Skeletal muscle cell (primary cell): ENCODE measurements around the gene ZNF385B.
"Not testable (repeated sequence)": the region's sequence is repeated elsewhere in the genome, so short reads cannot be mapped to it uniquely, and the experiment has no call there.

ENCODE experiments used
- DNase-seq: peaks from one replicate; pipeline ENCODE4 v3.0.0-alpha.2; 2010; ENCODE audit warnings: low read depth
- H3K4me3 ChIP-seq: 2 replicates; pipeline ENCODE4 v1.5.1; 2011; ENCODE audit warnings: low read depth, mild to moderate bottlenecking, control low read depth, low read length, moderate library complexity

The ZNF385B gene

DNA sequence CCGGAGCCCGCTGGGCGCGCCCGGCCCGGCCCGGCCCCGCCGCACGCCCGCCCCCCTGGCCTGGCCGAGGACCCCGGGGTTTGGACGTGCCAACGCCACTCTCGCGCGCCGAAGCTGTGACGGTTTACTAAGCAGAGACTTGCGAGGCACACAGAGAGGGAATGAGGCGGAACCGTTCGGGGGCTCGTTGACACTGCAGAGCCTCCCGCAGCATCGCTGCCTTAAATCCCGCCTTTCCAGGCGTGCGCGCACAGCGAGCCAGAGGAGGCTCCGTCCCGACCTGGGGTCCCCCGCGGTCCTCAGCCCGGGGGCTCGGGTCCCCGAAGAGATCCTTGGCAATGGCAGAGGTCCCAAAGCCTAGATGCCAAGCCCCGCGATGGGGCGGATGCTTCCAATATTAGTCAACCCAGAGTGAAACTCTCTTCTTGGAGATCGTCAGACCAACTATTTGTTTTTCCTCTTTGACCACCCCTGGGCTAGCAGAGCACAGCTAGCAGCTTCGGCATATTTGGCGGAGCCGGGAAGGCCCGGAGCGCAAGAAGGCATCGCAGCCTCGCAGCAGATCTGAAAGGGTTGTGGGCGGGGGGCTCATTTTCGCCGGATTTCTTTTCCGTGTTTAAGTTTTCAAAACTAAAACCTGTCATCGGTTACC is at the start of gene ZNF385B:
ZNF385B (minus strand) TSS at position 197 of the 652 bp plus-strand sequence.
- H3K4me3 ChIP-seq, result peak within 1 kb of the TSS; percentile 60
- DNase-seq, result no peak

DNA sequence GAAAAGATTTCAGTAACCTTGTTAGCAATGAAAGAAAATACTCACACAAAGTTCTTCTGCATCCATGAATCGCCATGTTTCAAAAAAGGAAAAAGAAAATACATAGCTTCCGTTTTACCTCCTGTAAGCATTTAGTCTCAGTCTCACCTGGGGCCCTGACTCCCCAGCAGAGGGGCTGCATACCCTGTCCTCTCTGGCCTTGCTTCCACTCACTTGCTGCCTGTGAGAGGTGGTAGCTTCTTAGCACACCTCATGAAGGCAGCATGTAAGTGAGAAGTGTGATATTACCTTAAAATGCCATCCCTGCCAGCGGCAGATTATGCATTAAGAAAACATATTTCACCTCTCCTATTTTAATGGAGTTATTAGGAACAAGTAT is 49.3 kb upstream of the ZNF385B start:
- no peak for DNase-seq
- H3K4me3 ChIP-seq, result no peak overlapping the region

DNA sequence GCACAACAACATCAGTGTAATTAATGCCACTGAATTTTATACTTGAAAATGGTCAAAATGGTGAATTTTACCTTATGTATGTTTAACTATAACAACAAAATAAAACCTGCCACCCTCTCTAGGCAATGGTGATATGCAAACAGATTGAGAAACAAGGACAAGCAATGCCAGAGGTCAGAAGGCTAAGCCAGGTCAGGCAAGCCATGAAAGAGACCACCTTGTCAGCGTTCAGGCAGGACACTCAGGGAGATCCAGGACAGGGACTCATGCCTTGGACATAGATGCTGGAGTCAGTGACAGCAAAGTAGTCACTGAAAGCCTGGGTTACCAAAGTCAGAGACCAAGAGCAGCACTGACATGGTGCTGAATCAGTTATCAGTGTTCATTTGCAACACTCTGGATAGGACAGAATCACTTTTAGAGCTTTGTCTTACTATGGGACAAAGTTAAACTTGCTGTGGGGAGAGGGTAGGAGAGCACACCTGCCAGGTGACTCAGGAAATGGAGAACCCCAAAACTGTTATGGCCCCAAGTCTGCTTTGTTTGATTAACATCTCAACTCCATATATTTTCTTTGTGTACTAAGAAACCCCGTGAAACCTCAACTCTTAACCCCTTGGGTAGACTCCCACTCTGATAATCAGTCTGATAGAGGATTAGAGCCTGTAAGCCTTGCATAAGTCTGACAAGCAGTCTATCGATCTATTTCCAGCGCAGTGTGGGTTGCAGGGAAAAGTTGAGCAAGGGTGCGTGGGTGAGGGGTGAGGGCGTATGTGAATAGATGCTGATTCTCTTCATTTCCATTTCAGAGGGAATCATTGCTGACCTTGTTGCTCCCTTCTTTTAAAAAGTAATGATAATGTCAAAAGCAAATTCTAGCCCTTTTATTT is 48.7 kb upstream of the ZNF385B start:
- DNase-seq, result no peak
- no peak overlapping the region for H3K4me3 ChIP-seq

DNA sequence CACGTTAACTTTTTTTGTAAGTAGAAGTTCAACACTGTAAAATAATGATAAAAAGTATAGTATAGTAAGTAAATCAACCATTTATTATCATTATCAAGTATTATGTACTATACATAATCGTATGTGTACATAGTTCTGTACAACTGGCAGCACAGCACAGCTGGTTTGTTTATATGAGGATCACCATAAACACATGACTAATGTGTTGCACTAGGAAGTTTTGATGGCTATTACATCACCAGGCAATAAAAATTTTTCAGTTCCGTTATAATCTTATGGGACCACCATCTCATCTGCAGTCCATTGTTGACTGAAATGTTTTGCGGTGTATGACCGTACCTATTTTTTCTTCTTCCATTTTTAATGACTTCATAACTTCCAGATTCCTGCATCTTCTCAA is 39.2 kb upstream of the ZNF385B start:
- no peak for DNase-seq
- no peak overlapping the region for H3K4me3 ChIP-seq

DNA sequence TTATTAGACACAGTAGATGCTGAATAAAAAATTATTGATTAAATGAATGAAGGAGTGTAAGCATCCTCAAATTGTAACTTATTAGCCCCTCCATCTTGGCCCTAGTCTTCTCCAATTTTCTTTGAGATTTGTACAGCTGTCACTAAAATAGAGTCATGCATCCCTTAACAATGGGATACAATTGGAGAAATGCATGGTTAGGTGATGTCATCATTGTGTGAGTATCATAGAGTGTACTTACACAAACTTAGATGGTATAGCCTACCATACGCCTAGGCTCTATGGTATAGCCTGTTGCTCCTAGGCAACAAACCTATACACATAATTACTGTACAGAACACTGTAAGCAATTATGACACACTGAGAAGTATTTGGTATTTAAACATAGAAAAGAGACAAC is 38.3 kb upstream of the ZNF385B start:
- H3K4me3 ChIP-seq, result no peak overlapping the region
- no peak for DNase-seq

DNA sequence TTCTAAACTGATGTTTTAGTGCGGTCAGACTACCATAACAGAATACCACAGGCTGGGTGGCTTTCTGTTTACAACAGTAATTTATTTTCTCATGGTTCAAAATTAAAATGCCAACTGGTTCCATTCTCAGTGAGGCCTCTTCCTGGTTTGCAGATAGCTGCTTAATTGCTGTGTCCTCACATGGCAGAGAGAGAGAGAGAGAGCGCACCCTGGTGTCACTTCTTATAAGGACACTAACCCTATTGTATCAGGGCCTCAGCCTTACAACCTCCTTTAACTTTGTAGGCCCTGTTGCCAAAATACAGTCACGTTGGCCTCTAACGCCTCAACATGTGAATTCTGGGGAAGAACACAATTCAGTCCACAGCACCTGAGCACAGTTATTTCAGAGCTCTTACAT is 37.5 kb upstream of the ZNF385B start:
- no peak overlapping the region for H3K4me3 ChIP-seq
- no peak for DNase-seq

DNA sequence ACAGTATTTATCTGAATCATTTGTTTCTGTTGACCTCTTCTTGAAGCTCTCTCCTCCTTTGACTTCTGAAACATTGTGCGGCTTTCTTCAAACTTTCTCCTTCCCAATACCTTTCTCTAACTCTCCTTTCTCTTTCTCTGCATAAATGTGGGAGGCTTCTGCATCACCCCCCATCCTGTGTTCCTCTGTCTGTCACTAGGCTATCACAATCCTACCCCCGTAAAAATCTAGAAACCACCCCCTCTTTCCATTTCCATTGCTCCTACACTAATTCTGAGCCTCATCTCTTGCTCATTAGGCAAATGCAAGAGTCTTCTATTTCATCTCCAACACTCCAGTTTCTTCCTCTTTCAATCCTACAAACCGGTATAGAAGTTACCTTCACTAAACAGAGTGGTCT is 32.2 kb upstream of the ZNF385B start:
- DNase-seq, result no peak
- H3K4me3 ChIP-seq, result no peak overlapping the region

DNA sequence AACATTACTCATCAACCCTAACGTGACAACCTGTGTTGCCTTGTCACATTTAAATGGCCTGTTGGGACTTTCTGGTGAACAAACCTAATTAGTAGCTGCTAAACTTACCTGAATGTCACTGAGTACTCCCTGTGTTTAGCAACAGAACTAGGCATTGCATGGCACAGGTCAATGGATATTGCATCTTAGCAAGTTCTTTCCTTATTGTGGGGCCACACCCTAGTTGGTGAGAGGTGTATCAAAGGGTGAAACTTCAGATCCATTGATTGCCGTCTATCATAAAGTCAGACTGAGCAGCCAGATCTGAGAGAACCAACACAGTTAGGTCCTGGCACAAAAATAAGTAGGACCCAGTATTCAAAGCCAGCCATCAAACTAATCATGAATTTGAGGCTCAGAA is 29.8 kb upstream of the ZNF385B start:
- DNase-seq, result no peak
- H3K4me3 ChIP-seq, result no peak overlapping the region

DNA sequence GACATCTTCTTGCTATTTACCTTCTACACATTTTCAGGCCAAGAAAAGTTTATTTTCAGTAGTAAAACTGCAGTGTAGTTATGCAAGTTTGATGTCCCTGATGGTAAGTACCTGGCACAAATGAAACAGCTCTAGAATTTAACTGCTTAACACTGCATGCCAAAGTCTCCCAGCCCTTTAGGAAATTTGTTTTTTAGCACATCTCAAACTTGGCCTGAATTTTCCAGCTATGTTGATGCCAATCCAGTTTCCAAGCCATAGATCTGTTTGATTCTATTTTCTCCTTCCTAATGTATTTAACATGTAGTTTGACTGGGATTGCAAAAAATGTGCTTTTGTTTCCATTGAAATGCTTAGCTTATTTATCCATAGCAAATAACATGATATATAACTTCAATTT is 29.3 kb upstream of the ZNF385B start:
- no peak overlapping the region for H3K4me3 ChIP-seq
- no peak for DNase-seq

DNA sequence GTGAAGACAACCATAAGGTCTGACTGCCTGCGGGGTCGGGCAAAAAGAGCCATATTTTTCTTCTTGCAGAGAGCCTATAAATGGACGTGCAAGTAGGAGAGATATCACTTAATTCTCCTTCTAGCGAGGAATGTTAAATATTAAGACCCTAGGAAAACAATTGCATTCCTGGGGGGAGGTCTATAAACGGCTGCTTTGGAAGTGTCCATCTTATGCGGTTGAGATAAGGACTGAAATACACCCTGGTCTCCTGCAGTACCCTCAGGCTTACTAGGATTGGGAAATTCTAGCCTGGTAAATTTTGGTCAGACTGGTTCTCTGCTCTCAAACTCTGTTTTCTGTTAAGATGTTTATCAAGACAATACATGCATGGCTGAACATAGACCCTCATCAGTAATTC is 27.2 kb upstream of the ZNF385B start:
- H3K4me3 ChIP-seq, DNase-seq: not testable (repeated sequence)

DNA sequence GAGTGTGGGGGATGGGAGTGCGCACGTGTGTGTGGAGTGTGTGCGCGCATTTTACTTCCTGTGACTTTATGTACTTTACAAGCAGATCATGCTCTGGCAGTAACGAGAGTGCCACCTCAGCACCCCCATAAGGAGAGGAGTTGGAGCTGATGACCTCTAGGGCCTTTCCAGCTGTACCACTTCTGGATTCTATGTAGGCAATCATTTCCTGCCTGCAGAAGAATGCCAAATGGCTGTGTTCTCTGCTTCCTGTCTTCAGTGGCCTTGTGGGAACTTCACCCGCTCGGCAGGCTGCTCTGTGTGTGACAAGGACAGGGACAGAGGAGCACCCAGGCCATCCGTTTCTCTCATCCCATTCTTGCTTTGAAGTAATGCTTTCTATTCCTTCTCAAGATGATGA is 22.8 kb upstream of the ZNF385B start:
- no peak overlapping the region for H3K4me3 ChIP-seq
- no peak for DNase-seq

DNA sequence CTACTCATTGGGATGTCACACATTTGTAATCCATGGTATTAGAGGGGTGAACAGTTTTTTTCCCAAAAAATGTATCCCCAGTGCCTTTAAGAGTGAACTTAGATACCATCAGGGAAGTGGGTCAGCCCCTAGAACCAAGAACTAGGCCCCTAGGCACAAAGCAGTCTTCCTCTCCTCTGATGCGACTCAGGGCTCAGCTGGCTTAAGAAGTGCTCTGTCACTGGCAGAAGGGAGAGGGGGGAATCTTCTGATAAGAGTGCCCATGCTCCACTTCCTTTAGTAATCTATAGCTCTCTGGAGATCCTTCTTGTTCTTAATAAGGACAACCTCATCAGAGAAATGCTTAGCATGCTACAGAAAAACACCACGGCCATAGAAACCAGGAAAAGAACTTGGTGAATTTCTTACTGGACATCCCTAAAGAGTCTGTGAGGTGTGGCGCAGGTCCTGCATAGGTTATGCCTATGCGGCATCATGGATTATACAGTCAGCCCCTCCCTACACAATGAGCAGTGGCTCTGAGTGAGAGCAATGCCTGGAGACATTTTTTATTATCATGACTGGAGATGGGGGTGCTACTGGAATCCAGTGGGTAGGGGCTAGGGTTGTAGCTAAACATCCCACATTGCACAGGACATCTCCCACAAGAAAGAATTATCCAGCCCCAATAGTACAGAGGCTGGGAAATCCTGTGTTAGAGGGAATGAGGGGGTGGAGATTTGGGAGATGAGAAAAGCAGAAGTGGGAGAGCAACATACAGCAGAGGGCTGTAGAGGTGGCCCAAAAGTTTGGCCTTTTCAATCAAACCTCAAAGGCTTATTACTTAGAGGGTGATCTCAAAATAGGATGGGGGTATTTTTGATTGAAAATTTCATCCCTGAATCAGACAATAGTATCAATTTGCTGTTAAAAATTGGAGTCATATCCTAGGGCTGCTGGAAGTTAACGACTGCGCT is 21.7 kb upstream of the ZNF385B start:
- no peak for DNase-seq
- H3K4me3 ChIP-seq, result no peak overlapping the region

DNA sequence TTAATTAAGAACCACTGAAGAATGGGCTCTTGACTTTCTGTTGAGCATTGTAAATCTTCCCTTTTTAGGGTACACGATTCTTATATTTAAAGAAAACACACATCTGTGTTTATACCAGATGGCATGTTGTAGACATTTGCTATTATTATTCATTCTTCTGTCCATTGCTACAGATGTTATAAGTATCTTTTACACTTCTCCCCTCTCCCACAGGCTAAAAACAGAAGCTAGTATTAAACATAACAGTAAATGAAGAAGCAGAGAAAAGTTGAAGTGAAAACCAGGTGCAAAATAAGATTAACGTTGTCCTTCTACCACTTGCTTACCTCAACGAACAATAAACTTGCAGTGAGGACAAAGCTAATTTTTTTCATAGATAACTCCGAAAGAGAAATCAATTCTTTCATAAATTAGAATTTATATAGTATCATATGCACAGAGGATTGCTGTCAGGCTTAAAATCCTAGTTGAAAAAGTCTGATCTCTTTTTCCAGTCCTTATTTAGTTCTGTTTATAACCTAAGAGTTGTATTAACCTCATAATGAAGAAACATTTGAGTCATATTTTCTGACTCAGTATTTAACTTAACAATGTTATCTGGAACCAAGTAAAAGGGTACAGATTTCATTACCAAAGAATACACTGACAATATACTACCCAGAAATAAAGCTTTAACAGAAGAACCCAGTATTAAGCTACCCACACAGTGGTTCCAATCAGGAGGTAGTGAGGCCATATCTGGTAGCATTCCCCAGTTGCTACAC is 16.4 kb upstream of the ZNF385B start:
- DNase-seq, result no peak
- H3K4me3 ChIP-seq, result no peak overlapping the region

DNA sequence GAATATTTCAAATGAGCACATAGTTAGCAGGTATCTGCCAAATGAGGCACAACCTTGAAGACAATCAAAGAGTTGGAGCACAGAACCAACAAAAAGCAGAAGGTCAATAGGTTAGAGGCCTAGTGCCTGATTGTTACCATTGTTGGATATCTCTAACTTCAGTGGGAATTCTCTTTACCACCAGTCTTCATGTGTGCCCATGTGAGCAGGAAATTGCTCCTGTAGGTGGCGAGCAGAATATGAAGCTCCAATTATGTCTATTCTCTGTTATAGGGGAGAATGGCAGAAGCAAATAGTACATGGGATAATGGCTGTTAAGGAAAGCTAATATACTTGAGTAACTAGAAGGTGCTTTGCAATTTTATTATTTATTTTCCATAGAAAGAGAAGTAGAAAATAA is 14.9 kb upstream of the ZNF385B start:
- no peak for DNase-seq
- H3K4me3 ChIP-seq, result no peak overlapping the region

DNA sequence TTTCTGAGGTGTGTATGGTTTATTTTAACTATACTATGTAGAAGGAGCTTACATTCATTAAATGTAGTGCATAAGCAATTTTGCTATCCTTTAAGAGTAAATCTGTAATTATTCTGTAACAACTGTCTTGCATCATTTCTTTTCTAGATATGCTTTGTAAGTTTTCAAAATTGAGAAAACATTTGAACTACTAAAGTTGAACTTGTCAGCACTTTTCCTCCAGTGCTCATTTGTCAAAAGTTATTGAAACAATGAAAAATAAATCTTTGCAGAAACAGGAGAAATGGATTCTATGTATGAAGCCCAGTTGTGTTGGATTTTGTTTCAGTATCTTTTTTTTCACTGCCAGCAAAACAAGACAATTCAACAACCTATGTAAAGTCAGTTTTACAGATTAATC is 14.5 kb upstream of the ZNF385B start:
- H3K4me3 ChIP-seq, result no peak overlapping the region
- no peak for DNase-seq

DNA sequence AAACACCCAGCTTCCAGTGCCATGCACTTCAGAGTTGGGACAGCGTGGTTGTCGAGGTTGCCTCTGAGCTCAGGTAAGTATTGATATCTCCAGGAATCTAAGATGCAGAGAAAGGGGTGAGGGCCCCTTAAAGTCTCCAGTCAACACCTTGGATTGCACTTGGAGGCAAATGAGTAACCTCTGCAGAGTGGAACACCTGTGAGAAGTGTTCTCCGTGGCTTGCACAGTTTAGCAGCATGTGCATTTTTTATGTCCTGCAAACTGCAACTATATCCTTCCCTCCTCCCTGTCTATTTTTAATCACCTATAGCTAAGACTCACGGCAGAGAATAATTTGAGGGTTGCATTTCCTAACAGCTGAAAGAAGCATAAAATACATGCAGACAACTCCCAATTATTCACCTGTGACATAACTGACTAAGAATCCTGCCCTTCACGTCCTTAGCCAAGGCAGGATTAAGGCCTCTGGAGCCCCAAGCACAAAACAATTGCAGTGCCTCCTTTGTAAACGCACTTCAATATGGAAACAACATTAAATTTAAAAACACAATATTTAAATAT is 1.6 kb upstream of the ZNF385B start:
- DNase-seq, result no peak
- H3K4me3 ChIP-seq, result no peak overlapping the region

DNA sequence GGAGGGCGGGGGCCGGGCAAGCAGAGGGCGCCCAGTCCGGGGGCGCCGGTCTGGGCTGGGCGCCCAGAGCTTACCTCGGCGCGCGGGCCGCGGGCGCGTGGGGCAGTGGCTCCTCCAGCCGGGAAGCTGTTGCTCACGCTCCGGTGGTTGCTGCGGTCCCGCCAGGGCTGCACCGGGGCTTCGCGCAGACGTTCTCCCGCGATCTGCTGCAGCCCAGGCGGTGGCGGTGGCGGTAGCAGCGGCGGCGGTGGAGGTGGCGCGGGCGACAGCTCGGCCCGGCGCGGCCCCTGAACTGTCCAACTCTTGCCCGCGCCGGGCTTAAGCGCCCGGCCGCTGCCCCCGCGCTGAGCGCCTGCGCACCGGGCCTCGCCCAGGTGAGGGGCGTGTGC is 391 bp downstream of the ZNF385B start:
- H3K4me3 ChIP-seq, result peak overlapping the region; percentile 60
- DNase-seq, result no peak

DNA sequence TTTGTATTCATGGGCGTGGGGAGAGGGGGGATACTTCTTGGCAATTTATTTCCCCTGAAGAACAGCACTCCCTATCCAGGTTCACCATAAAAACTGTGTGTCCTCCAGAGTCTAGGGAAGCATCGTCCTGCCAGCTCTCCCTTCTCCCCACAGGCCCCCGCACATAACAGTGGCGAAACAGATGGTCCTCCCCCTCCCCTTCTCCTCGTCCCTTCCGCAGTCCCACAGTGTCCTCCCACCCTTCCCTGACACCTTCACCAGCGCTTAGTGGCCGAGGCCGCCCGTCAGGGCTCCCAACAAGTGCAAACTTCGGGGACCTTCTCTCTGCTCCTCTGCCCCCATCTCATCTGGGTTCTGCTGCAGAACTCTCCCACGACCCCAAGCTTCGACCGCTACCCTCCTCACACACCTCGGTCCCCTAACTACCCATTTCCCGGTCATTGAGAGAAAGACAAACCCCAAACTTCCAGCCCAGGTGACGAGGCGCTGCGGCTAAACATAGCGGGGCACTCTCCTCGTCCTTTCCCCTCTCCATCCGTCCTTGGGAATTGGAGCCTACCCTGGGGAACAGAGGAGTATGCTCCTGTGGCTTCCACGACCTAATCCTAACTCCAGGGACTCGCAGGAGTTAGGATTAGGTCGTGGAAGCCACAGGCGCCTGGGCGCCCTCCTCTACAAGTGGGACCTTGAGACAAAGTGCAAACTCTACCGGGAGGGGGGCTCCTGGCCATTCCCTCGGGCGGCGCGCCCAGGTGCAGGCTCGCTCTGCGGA is 971 bp downstream of the ZNF385B start:
- no peak for DNase-seq
- peak overlapping the region; percentile 60 for H3K4me3 ChIP-seq
